ENCODE measurements around the gene TMPO. TPM values are rescaled to one million over a fixed set of nuclear protein-coding genes. Genes with fewer than 3 reads are reported as not detected.
"Not testable (repeated sequence)": the region's sequence is repeated elsewhere in the genome, so short reads cannot be mapped to it uniquely, and the experiment has no call there.

Gene TMPO
- total RNA-seq (2014; rRNA removed; shearing (Covaris generic)): 186 and 272 TPM in 2 replicates

GRCh38 chr12:98515287-98516110 lies at the start of gene TMPO:
Gene TMPO (plus strand): TSS chr12:98515590. CDS start chr12:98515868, 278 bp downstream.
- peak; percentile 87 for DNase-seq (ENCODE audit: low spot score)
- in situ Hi-C loops (cut with HindIII; ENCODE audit: low sequenced_read_pairs): no loop called here

GRCh38 chr12:98465950-98466602 lies 49.3 kb upstream of the TMPO start:
- in situ Hi-C loops (cut with HindIII; ENCODE audit: low sequenced_read_pairs): no loop called here

GRCh38 chr12:98466640-98467400 lies 48.6 kb upstream of the TMPO start:
- in situ Hi-C loops (cut with HindIII; ENCODE audit: low sequenced_read_pairs): no loop called here
- DNase-seq (ENCODE audit: low spot score): no peak

More at GRCh38 chr12:98465950-98466602, 49.3 kb upstream of the TMPO start:
- no peak for DNase-seq (ENCODE audit: low spot score)

- DNase-seq (ENCODE audit: low spot score): no peak
- in situ Hi-C loops (cut with HindIII; ENCODE audit: low sequenced_read_pairs): no loop called here
Observed at GRCh38 chr12:98469109-98469508, 46.3 kb upstream of the TMPO start.

- no peak for DNase-seq (ENCODE audit: low spot score)
- in situ Hi-C loops (cut with HindIII; ENCODE audit: low sequenced_read_pairs): no loop called here
Observed at GRCh38 chr12:98470469-98471082, 44.8 kb upstream of the TMPO start.

- no peak for DNase-seq (ENCODE audit: low spot score)
Observed at GRCh38 chr12:98471085-98471484, 44.3 kb upstream of the TMPO start.

GRCh38 chr12:98475565-98475908 lies 39.9 kb upstream of the TMPO start:
- in situ Hi-C loops (cut with HindIII; ENCODE audit: low sequenced_read_pairs): no loop called here
- no peak for DNase-seq (ENCODE audit: low spot score)

More at GRCh38 chr12:98471085-98471484, 44.3 kb upstream of the TMPO start:
- in situ Hi-C loops (cut with HindIII; ENCODE audit: low sequenced_read_pairs): no loop called here

GRCh38 chr12:98478606-98479005 lies 36.8 kb upstream of the TMPO start:
- in situ Hi-C loops (cut with HindIII; ENCODE audit: low sequenced_read_pairs): no loop called here

GRCh38 chr12:98483621-98484503 lies 31.5 kb upstream of the TMPO start:
- in situ Hi-C loops (cut with HindIII; ENCODE audit: low sequenced_read_pairs): no loop called here
- no peak for DNase-seq (ENCODE audit: low spot score)

More at GRCh38 chr12:98478606-98479005, 36.8 kb upstream of the TMPO start:
- no peak for DNase-seq (ENCODE audit: low spot score)

- DNase-seq (ENCODE audit: low spot score): no peak
- in situ Hi-C loops (cut with HindIII; ENCODE audit: low sequenced_read_pairs): no loop called here
Observed at GRCh38 chr12:98485792-98486340, 29.5 kb upstream of the TMPO start.

- DNase-seq (ENCODE audit: low spot score); in situ Hi-C loops (cut with HindIII; ENCODE audit: low sequenced_read_pairs): not testable (repeated sequence)
Observed at GRCh38 chr12:98488416-98488815, 27.0 kb upstream of the TMPO start.

GRCh38 chr12:98489176-98489575 lies 26.2 kb upstream of the TMPO start:
- no peak for DNase-seq (ENCODE audit: low spot score)
- in situ Hi-C loops (cut with HindIII; ENCODE audit: low sequenced_read_pairs): no loop called here

GRCh38 chr12:98490501-98491453 lies 24.6 kb upstream of the TMPO start:
- in situ Hi-C loops (cut with HindIII; ENCODE audit: low sequenced_read_pairs): no loop called here
- peak; percentile 94 for DNase-seq (ENCODE audit: low spot score)

GRCh38 chr12:98492580-98493140 lies 22.7 kb upstream of the TMPO start:
- in situ Hi-C loops (cut with HindIII; ENCODE audit: low sequenced_read_pairs): no loop called here
- no peak for DNase-seq (ENCODE audit: low spot score)

- DNase-seq (ENCODE audit: low spot score); in situ Hi-C loops (cut with HindIII; ENCODE audit: low sequenced_read_pairs): not testable (repeated sequence)
Observed at GRCh38 chr12:98501266-98501629, 14.1 kb upstream of the TMPO start.

GRCh38 chr12:98503342-98503591 lies 12.1 kb upstream of the TMPO start:
- in situ Hi-C loops (cut with HindIII; ENCODE audit: low sequenced_read_pairs): no loop called here
- DNase-seq (ENCODE audit: low spot score): peak; percentile 97

All from G401 (cell line).